Esophagus squamous epithelium (tissue), 5 donors: ENCODE results near the gene COPB2. TPM values are rescaled to one million over a fixed set of nuclear protein-coding genes. Genes with fewer than 3 reads are reported as not detected.

Experiments
- DNase-seq: peaks from one replicate; lab custom pipeline; 2025; lab: John Stamatoyannopoulos, UW
- H3K27ac ChIP-seq, 4 donors: fragments of 200-600 bp; sonication (generic); one replicate each; pipeline ENCODE4 v1.5.1; 2016 to 2019; ENCODE audit warnings: mild to moderate bottlenecking in 1 of 4
- H3K27me3 ChIP-seq, 4 donors: fragments of 200-600 bp; sonication (generic); 1 replicate in 3 of 4; 2 replicates in 1 of 4; pipeline versions ENCODE4 v1.5.1 to v1.6.0; 2017 to 2021; ENCODE audit warnings: antibody characterized with exemption in 1 of 4
- H3K36me3 ChIP-seq, 3 donors: fragments of 200-600 bp; sonication (generic); one replicate each; pipeline ENCODE4 v1.5.1; 2016 to 2019
- H3K4me1 ChIP-seq, 3 donors: fragments of 200-600 bp; sonication (generic); one replicate each; pipeline ENCODE4 v1.5.1; 2017 to 2019
- H3K4me3 ChIP-seq, 4 donors: fragments of 200-600 bp; sonication (generic); 1 replicate in 3 of 4; 2 replicates in 1 of 4; pipeline ENCODE4 v1.5.1; 2016 to 2019; ENCODE audit warnings: mild to moderate bottlenecking in 2 of 4, moderate library complexity in 1 of 4
- H3K9me3 ChIP-seq, 3 donors: fragments of 200-600 bp; sonication (generic); one replicate each; pipeline ENCODE4 v1.5.1; 2016 to 2019
- CTCF ChIP-seq, 6 experiments: fragments of 450-650 bp in 4 of 6; fragments of 200-600 bp in 2 of 6; sonication (generic) in 2 of 6; IDR thresholded peaks; one replicate each; pipeline ENCODE4 v1.5.1; 2016 to 2019; ENCODE audit warnings: antibody characterized with exemption in 6 of 6, mild to moderate bottlenecking in 4 of 6, moderate library complexity in 4 of 6
- POLR2A ChIP-seq, 4 donors: fragments of 450-650 bp; IDR thresholded peaks; one replicate each; pipeline ENCODE4 v1.6.1; 2017; ENCODE audit warnings: antibody characterized with exemption in 4 of 4, mild to moderate bottlenecking in 4 of 4, moderate library complexity in 3 of 4
- WGBS, 2 donors: methylation state at CpG; one replicate each; pipeline ENCODE4 v1.1.5; 2018; 5-methylcytosine and 5-hydroxymethylcytosine counted together
- intact Hi-C: fragments of 100-400 bp; cut with DNase I; formaldehyde crosslinking; loops from one replicate; pipeline ENCODE4 v1.15.0; 2022
- small RNA-seq, 4 donors: library from RNA; depleted of rRNA; stranded (forward); fragments of <200 nt; gene quantifications; one replicate each; pipeline ENCODE3, GENCODE V24; 2016
- total RNA-seq, 4 donors: library from RNA; depleted of rRNA; stranded (reverse); fragments of >200 nt; gene quantifications; one replicate each; pipeline ENCODE4 v1.1.0, GENCODE V29; 2016
- donor health status: DM: yes; HTN: yes; CAD: no.

COPB2 gene
- total RNA-seq, 4 donors from 2014 or later = 62.6 to 103 (median 86.8) TPM

- no peaks in the 10 kb centered on the region for H3K4me1 ChIP-seq
- no peaks in the 10 kb centered on the region for H3K9me3 ChIP-seq
- no peak for DNase-seq
- H3K36me3 ChIP-seq = no peaks in the 10 kb centered on the region
- intact Hi-C loops = no loop called here
- H3K27ac ChIP-seq = no peak overlapping the region
- H3K27me3 ChIP-seq = peaks cover 0 to 1% (median 0%) of the 10 kb centered on the region in 4 donors
- 75 to 85% methylated on average over 1 to 2 of the region's 6 CpGs for WGBS, 2 donors
- no peak for TF ChIP-seq CTCF (IDR thresholded peaks at IDR 0.05)
- no peak for TF ChIP-seq POLR2A (IDR thresholded peaks at IDR 0.05)
- H3K4me3 ChIP-seq = no peak overlapping the region
These were observed 81.6 kb downstream of the COPB2 start for GRCh38 chr3:139307601-139308555.

Small RNA genes within 50 kb of the gene (small RNA-seq; reads per million reads assigned to genes)
- gene RF00026 = 0 reads per million in 4 donors

Other genes starting within 250 kb of the COPB2 start
- 10 to 100 TPM; 50.2 to 73.2 (median 62.3) TPM for gene MRPS22, start 45.6 kb downstream of the COPB2 start, total RNA-seq
- gene RBP2, start 86.9 kb upstream of the COPB2 start, total RNA-seq = not detected
- gene RBP1, start 150.1 kb upstream of the COPB2 start, total RNA-seq = 10 to 100 TPM in 3 of 4 donors, 1 to 10 TPM in 1; 9.0 to 42.9 (median 21.6) TPM